ENCODE results near the gene PC. TPM values are rescaled to one million over a fixed set of nuclear protein-coding genes. Genes with fewer than 3 reads are reported as not detected.

PC gene
- total RNA-seq, 4 donors from 2014 or later = 13.5 to 43.0 (median 27.5) TPM

GRCh38 chr11:66842501-66842895, 115.7 kb downstream of the PC start:
- intact Hi-C loops (cut with DNase I) = no loop called here
- peak overlapping the region; percentile 95 to 100 (median 99) for H3K27ac ChIP-seq
- H3K9me3 ChIP-seq = no peaks in the 10 kb centered on the region
- WGBS, 2 donors = 2 to 3% methylated on average over 5 to 10 of the region's 11 CpGs
- DNase-seq = no peak
- TF ChIP-seq CTCF (IDR thresholded peaks at IDR 0.05) (no peak), POLR2A (IDR thresholded peaks at IDR 0.05) (no peak)
- H3K4me3 ChIP-seq = peak overlapping the region; percentile 71 to 94 (median 78)
- H3K4me1 ChIP-seq = peaks cover 25 to 72% (median 34%) of the 10 kb centered on the region in 3 donors
- no peaks in the 10 kb centered on the region for H3K27me3 ChIP-seq
- peaks cover 0 to 69% (median 6%) of the 10 kb centered on the region in 3 donors for H3K36me3 ChIP-seq

- DNase-seq = no peak
- no peaks in the 10 kb centered on the region for H3K9me3 ChIP-seq
- TF ChIP-seq POLR2A (IDR thresholded peaks at IDR 0.05) = no peak
- no peak for TF ChIP-seq CTCF (IDR thresholded peaks at IDR 0.05)
- peak overlapping the region in 3 of 4 donors; percentile 71 to 94 (median 81) for H3K4me3 ChIP-seq
- intact Hi-C loops (cut with DNase I) = no loop called here
- H3K27me3 ChIP-seq = no peaks in the 10 kb centered on the region
- peak overlapping the region in 3 of 4 donors; percentile 95 to 100 (median 99) for H3K27ac ChIP-seq
- WGBS, 2 donors = 66 to 100% methylated on average over 2 to 4 of the region's 7 CpGs
- peaks cover 25 to 67% (median 34%) of the 10 kb centered on the region in 3 donors for H3K4me1 ChIP-seq
- H3K36me3 ChIP-seq = peaks cover 0 to 69% (median 6%) of the 10 kb centered on the region in 3 donors
Observed at GRCh38 chr11:66841861-66842260, 116.3 kb downstream of the PC start.

GRCh38 chr11:66840317-66841091, 117.7 kb downstream of the PC start:
- TF ChIP-seq POLR2A (IDR thresholded peaks at IDR 0.05) = no peak
- no peak for TF ChIP-seq CTCF (IDR thresholded peaks at IDR 0.05)
- intact Hi-C loops (cut with DNase I) = no loop called here
- Histone ChIP-seq H3K27ac (no peak overlapping the region), H3K9me3 (no peaks in the 10 kb centered on the region), H3K27me3 (no peaks in the 10 kb centered on the region), H3K4me1 (peaks cover 25 to 53% (median 34%) of the 10 kb centered on the region in 3 donors), H3K4me3 (no peak overlapping the region), H3K36me3 (peaks cover 0 to 62% (median 6%) of the 10 kb centered on the region in 3 donors)
- WGBS, 2 donors = 76% methylated on average over 4 of the region's 4 CpGs
- DNase-seq = no peak

GRCh38 chr11:66835768-66836405, 122.3 kb downstream of the PC start:
- Histone ChIP-seq H3K36me3 (peaks cover 0 to 65% (median 6%) of the 10 kb centered on the region in 3 donors), H3K9me3 (no peaks in the 10 kb centered on the region), H3K4me1 (peaks cover 6 to 27% (median 6%) of the 10 kb centered on the region in 3 donors), H3K4me3 (no peak overlapping the region), H3K27ac (peak overlapping the region in 1 of 4 donors; percentile 2), H3K27me3 (no peaks in the 10 kb centered on the region)
- TF ChIP-seq CTCF (IDR thresholded peaks at IDR 0.05) (no peak), POLR2A (IDR thresholded peaks at IDR 0.05) (no peak)
- 71 to 75% methylated on average over 5 to 12 of the region's 12 CpGs for WGBS, 2 donors
- intact Hi-C loops (cut with DNase I) = no loop called here
- no peak for DNase-seq

- Histone ChIP-seq H3K4me1 (peaks cover 0 to 19% (median 6%) of the 10 kb centered on the region in 3 donors), H3K36me3 (peaks cover 0 to 65% (median 6%) of the 10 kb centered on the region in 3 donors), H3K9me3 (no peaks in the 10 kb centered on the region), H3K27me3 (no peaks in the 10 kb centered on the region), H3K27ac (peak overlapping the region in 1 of 4 donors; percentile 54), H3K4me3 (no peak overlapping the region)
- intact Hi-C loops (cut with DNase I) = loop anchor here (5.0 kb wide), 1 partner anchor 143 kb away; no protein-coding TSS in a partner anchor
- 67% methylated on average over 5 of the region's 5 CpGs for WGBS, 2 donors
- no peak for TF ChIP-seq POLR2A (IDR thresholded peaks at IDR 0.05)
- no peak for TF ChIP-seq CTCF (IDR thresholded peaks at IDR 0.05)
- no peak for DNase-seq
Observed at GRCh38 chr11:66834943-66835342, 123.2 kb downstream of the PC start.
